ENCODE results near the gene ANKRD33B. TPM values are rescaled to one million over a fixed set of nuclear protein-coding genes. Genes with fewer than 3 reads are reported as not detected.

ANKRD33B gene
- total and polyA plus RNA-seq, 5 donors: 1.3 to 2.7 (median 2.3) TPM

DNA sequence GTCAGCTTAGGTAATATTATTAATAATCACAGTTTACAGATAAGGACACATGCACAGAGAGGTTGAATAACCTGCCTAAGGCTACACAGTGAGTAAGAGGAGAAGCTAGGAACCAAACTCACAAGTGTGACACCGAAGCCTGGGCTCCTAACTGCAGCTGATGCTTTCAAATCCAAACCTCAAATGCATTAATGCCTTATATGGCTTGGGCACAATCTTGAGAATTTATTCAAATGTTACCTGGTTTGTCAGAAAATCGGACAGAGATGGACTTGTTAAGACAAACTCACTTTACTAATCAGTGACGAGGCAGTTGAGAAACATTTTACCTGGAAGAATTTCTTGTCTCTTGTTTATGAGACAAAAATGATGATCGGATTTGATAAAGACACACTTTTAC lies 142.5 kb downstream of the ANKRD33B start:
- no peak overlapping the region for H3K4me3 ChIP-seq (ENCODE audit: low read length)
- H3K4me1 ChIP-seq (ENCODE audit: control insufficient read depth, insufficient read depth, low read length): peaks cover 8% of the 10 kb centered on the region
- H3K27ac ChIP-seq (ENCODE audit: low read length): no peak overlapping the region
- WGBS: 94% methylated on average over 4 of the region's 4 CpGs
- ATAC-seq: no peak
- intact Hi-C loops (cut with DNase I): loop anchor here in 1 of 4 donors (10.0 kb wide), 1 partner anchor 48 kb away; no protein-coding TSS in a partner anchor
- no peaks in the 10 kb centered on the region for H3K27me3 ChIP-seq (ENCODE audit: control insufficient read depth, insufficient read depth)
- DNase-seq: no peak
- H3K9me3 ChIP-seq (ENCODE audit: control insufficient read depth, low read length): peaks cover 3% of the 10 kb centered on the region

Other genes with a start within 250 kb of the ANKRD33B start
- 100 to 1,000 TPM; 168 to 186 (median 183) TPM for gene MARCHF6, start 210.4 kb upstream of the ANKRD33B start, total RNA-seq
- gene MARCHF6, start 210.4 kb upstream of the ANKRD33B start, polyA plus RNA-seq: 75.7 TPM
- gene ROPN1L, start 122.2 kb upstream of the ANKRD33B start, total RNA-seq: 1 to 10 TPM in 2 of 4 donors, under 1 TPM in 2; 0.78 to 1.5 (median 1.1) TPM
- gene ROPN1L, start 122.2 kb upstream of the ANKRD33B start, polyA plus RNA-seq: 0.93 TPM
- 10 to 100 TPM; 49.3 to 77.0 (median 61.5) TPM for gene DAP, start 197.2 kb downstream of the ANKRD33B start, total RNA-seq
- gene DAP, start 197.2 kb downstream of the ANKRD33B start, polyA plus RNA-seq: 43.2 TPM